GM19463 (cell line): ENCODE measurements around the gene TSPYL4.
A peak's percentile ranks its signal among the peaks of the same experiment; 100 is the strongest.
"Not testable (repeated sequence)": the region's sequence is repeated elsewhere in the genome, so short reads cannot be mapped to it uniquely, and the experiment has no call there.

Experiments
- ATAC-seq: cut with Tn5 transposase; IDR thresholded peaks from one replicate; pipeline ENCODE4 v1.9.1; 2021; ENCODE audit warnings: mild to moderate bottlenecking, moderate library complexity; ENCODE audit not compliant: unreplicated experiment

TSPYL4 gene

DNA sequence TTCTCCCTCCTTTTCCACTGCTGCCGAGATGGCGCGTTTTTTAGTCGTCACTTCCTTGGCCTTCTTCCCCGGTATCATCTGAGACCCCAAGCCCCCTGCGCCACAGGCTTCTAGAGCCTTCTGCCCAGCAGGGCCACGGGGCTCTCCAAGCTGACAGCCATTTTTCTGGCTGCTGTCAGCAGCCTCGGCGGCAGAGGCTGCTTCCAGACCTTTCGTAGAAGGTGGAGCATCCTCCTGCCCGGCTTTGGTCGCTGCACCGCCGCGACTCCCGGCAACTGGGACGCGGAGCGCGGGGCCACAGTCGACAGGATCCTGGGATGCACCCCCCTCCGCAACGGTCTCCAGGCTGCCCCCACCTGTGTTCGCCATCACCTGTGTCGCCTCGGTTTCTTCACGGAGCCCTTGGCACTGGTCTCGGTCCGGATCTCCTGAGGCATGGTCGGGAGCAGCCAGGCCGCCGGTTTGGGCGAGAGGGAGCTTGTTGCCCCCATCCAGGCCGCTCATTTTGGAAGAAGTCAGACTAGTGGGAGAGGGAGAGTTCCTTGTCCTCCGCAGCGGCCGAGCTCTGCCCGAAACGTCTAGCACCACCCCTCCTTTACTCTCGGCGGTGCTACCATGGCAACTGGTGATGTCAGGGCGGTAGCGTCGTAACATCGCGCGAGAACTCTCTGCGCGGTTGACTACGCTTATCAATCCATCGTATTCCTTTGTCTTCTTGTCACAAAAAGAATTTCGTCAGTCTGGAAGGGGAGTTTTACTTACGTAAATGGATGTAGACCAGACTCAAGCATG is at the start of gene TSPYL4:
TSPYL4 (minus strand) TSS at position 571 of the 792 bp plus-strand sequence; CDS start at position 504, 67 bp downstream.
- ATAC-seq, result peak; percentile 99

DNA sequence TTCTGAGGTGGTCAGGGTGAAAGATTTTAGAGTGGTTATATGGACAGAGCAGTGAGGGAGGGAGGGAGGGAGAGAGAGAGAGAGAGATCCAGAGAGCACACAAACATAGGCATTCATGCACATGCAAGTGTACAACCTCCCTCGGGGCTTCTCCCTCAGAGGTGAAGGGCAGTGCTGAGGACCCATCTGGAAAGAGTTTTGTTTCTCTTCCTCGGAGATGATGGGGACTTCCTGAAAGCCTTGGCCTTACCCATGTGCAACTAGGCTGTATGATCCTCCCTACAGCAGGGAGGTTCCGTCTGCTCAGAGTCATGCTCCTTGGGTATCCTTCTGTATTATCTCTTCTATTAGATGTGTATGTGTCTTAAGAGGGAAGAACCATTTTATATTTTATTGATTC is 47.2 kb upstream of the TSPYL4 start:
- no peak for ATAC-seq

GRCh38 chr6:116300566-116300965 is 46.7 kb upstream of the TSPYL4 start:
- ATAC-seq, result no peak

DNA sequence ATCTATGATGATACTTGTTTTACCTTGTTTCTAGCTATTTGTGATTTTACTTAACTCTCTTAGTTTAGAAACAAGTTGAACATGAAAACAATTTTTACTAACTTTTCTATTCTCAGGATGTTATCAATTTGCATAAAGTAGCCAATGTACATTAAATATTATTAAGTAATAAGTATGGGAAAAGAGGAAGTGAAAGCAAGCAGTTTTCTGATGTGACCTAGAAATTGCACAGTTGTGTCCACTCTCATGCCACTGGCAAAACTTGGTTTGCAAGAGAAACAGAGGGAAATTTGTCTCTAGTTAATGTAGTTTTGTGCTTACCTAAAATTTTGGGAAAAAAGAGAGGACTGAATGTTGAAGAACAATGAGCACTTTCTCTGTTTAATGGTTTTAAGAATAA is 45.1 kb upstream of the TSPYL4 start:
- no peak for ATAC-seq

GRCh38 chr6:116298273-116298672 is 44.4 kb upstream of the TSPYL4 start:
- ATAC-seq, result no peak

- ATAC-seq, result no peak
Measured at GRCh38 chr6:116292553-116292952, 38.7 kb upstream of the TSPYL4 start.

- ATAC-seq, result no peak
Measured at GRCh38 chr6:116291701-116292396, 38.0 kb upstream of the TSPYL4 start.

GRCh38 chr6:116290799-116291198 is 36.9 kb upstream of the TSPYL4 start:
- ATAC-seq, result no peak

DNA sequence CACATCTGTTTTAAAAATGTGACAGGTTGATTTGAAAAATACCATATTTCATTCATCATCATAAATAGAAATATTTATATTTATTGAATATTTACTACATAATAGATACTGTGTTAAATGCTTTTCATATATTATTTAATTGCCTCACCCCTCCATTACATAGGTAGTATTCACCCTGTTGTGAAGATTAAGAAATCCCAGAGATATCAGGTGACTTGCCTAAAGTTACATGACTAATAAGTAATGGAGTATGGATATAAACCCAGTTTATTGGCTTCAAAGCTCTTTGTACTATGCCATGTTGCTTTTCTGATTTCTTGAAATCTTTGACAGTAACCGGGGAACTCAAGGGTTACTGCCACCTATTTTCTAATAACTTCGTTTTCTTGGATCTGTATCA is 36.0 kb upstream of the TSPYL4 start:
- no peak for ATAC-seq

DNA sequence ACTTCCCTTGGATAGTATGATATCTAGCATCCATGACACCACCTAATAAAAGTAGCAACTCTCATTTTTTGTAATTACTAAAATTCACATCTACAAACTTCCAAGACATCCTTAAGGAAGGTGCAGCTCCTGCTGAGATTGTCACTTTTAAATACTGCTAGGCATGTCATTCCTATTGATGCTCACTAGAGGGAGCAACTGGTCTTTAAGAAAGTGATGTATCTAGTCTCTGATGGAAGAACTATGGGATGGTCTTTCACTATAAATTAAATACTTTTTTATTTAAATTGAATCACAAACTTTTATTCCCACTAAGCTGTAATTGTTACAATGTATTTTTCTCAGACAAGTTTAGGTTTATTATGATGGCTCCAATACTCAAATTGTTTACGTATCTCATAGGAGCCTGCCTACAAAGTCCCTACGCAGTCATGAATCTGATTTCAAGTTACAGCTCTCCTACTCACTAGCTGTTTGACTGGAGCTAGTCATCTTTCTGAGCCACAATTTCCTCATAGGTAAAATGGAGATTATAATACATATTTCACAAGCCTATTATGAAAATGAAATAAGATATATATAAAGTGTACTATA is 33.9 kb upstream of the TSPYL4 start:
- no peak for ATAC-seq

DNA sequence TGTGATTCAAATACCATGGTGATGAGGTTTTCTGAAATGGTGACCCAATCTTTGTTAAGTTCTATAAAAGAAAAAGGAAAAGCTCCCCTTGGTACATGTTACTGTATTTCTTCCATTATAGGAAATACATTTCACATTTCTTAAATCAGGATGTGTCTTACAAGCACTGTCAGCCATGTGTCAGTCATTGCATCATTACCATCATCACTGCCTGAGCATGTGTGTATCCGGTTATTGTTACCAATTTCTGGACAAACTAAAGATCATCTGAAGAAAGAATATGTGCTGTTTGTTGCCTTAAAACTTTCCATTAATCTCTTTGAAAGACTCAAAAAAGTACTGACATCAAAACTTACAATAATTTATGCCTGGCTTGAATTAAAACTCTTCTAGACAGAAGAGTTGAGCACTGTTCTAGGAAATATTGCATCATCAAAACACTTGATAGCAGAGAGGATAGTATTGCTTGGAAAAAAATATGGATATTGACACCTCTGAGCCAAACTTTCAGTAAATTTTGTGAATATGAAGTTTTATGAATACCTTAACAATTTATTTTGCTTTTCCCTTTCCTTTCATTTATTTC is 33.0 kb upstream of the TSPYL4 start:
- no peak for ATAC-seq

DNA sequence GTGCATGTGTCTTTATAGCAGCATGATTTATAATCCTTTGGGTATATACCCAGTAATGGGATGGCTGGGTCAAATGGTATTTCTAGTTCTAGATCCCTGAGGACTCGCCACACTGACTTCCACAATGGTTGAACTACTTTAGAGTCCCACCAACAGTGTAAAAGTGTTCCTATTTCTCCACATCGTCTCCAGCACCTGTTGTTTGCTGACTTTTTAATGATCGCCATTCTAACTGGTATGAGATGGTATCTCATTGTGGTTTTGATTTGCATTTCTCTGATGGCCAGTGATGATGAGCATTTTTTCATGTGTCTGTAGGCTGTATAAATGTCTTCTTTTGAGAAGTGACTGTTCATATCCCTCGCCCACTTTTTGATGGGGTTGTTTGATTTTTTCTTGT is 31.1 kb upstream of the TSPYL4 start:
- not testable (repeated sequence) for ATAC-seq

DNA sequence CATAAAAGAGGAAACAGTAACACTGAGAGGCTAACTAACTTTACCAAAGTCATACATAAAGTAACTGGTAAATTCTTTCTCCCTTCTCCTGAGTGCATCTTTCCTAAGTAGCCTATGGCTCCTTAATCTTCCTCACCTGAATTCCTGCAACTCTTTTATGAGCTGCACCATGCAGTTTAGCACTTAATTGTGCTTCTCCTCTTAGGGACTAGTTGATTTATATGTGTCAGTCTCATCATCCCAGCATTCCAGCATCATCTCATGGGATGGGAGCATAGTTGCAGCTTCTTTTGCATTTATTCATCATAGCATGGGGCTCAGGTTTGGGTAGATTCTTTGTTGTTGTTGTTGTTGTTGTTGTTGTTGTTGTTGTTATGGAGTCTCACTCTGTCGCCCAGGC is 29.3 kb upstream of the TSPYL4 start:
- no peak for ATAC-seq

DNA sequence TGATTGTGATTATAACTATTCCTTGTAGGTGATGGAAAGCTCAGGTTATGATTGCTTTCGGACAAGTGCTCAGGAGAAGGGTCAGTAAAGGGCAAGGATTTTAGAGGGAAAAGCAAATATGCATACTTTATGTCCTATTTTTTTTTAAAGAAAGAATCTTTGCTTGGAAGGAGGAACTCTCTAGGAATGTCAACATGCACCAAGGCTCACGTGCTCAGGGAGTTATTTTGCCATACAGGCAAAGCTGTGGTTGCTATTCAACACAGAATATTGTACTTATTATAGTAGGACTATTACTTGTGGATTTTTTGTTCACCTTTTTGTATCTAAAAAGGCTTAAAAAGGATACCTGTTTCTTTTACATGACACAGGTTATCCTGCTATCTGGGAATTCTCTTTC is 28.8 kb upstream of the TSPYL4 start:
- ATAC-seq, result no peak

GRCh38 chr6:116280933-116281316 is 27.1 kb upstream of the TSPYL4 start:
- no peak for ATAC-seq

DNA sequence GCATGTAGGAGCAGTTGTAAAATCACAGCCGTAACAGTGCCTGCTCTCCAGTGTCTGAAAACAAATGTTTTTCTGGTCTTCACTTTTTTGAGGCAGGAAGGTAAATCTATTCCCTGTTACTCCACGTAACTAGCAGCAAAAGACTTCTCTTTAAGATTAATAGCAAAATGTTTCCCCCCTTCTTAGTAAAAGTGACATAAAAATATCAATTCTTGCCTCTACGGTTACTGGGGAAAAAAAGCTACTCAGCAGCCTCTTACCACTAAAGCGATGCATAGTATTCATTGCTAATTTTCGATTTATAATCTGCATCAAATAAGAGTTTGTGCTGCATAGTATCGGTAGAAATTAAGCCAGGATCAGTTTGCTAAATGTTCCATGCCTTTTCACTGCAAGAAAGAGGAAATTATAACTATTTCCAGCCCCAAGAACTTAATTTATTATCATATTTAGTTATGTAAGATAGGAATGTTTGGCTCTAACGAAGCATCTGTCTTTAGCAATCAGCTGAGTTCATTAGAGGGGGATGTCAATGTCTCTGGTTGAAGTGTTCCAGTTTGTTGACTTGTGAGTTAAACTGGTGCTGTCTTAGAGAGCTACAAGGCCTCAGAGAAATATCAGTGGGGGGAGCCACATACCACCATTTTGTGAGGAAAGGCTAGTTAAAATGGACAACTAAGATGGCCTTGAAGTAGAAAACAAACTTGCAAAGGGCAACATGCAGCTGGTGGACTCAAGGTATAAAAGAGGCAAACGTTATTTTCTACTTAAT is 26.5 kb upstream of the TSPYL4 start:
- no peak for ATAC-seq

- peak; percentile 94 for ATAC-seq
Measured at GRCh38 chr6:116279232-116280160, 25.6 kb upstream of the TSPYL4 start, which contains the start of gene TSPYL1. TSS of gene TSPYL1 (minus strand) at chr6:116279930. CDS start at chr6:116279830, 100 bp downstream.

DNA sequence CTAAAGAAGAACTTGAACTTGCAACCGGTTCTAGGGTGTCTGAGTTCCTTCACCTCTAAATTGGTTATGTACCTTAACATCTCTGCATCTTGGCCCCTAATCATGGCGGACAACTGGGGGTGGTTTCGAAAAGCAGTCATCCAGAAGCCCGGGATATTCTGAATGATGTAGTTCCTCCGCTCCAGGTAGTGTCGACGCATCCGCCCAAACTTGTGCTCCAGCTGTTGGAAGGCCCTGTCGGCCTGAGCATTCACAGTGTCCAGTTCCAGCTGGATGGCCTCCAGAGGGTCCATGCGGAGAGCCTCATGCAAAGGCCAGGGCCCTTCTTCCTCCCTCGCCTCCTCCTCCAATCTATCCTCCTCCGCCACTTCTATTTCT is 25.0 kb upstream of the TSPYL4 start:
- no peak for ATAC-seq

GRCh38 chr6:116278481-116278829 is 24.6 kb upstream of the TSPYL4 start:
- ATAC-seq, result no peak

DNA sequence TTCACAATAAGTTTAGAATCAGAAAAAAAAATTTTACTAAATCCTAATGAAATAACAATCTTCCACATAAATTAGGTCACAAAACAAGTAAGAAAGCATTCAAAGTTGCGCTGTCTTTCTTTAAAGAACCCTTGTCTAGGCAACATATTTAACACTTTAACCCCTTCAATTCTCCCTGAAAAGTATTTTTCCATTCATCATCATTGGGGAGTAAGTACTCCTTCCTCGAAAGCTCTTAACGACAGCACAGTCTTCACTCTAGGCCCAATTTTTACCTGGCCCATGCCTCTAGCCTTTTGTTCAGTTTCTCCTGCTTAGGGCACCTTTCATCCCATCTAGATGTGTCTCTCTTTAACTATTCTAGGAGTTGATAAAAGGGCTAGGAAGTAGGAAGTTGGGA is 23.2 kb upstream of the TSPYL4 start:
- ATAC-seq, result no peak
